ENCODE data around the gene BAMBI. TPM values are rescaled to one million over a fixed set of nuclear protein-coding genes. Genes with fewer than 3 reads are reported as not detected.
A peak's percentile ranks its signal among the peaks of the same experiment; 100 is the strongest.

The BAMBI gene
- polyA plus RNA-seq, 2 of the 4 experiments (the other 2 are of a cell fraction), result 25.6 to 40.5 TPM

GRCh38 chr10:28679581-28680357 is 2.4 kb downstream of the BAMBI start (continued):
- peak; percentile 31; the same call in 2 of the 3 replicates for TF ChIP-seq CTCF (IDR thresholded peaks at IDR 0.05)
- no peak for TF ChIP-seq RNF2 (IDR thresholded peaks at IDR 0.05; ENCODE audit: borderline replicate concordance, low read depth)
- no peak for TF ChIP-seq ZFP36 (IDR thresholded peaks at IDR 0.05; ENCODE audit: borderline replicate concordance, partially characterized antibody)

- no peak for TF ChIP-seq CBX8 (IDR thresholded peaks at IDR 0.05)
- no peak for TF ChIP-seq NR3C1 (IDR thresholded peaks at IDR 0.05)
- TF ChIP-seq EHF (CRISPR knock-in tag; IDR thresholded peaks at IDR 0.05), result no peak
- TF ChIP-seq RAD21 (conservative IDR thresholded peaks at IDR 0.05 in 1 of 2, IDR thresholded peaks at IDR 0.05 in 1 of 2), result 0 out of 5 replicates have a peak, but pooled peaks of 1 of the 2 experiments have one; percentile 5
- no peak for TF ChIP-seq MAX (IDR thresholded peaks at IDR 0.05)
- CTCF ChIA-PET, result interaction anchor here (1.1 to 4.9 kb wide), 6 partner anchors 17 to 624 kb away, joined by 3 to 27 read pairs (median 7); no protein-coding TSS in a partner anchor
- H3K27ac ChIP-seq, result peak overlapping the region; percentile 2 to 63; a peak in 4 of 6 replicates
Measured at GRCh38 chr10:28680358-28680752, 3.0 kb downstream of the BAMBI start.

GRCh38 chr10:28681291-28681763 is 4.0 kb downstream of the BAMBI start:
- no peak for DNase-seq (ENCODE audit: low read depth in 1 of 2, low spot score in 1 of 2)
- 60% methylated on average over 6 of the region's 6 CpGs for WGBS (ENCODE audit: missing lambda C conversion rate)
- TF ChIP-seq HMGXB4 (CRISPR knock-in tag; IDR thresholded peaks at IDR 0.05; ENCODE audit: borderline replicate concordance) (no peak), ESRRA (IDR thresholded peaks at IDR 0.05; ENCODE audit: borderline replicate concordance, low read length) (no peak), SREBF2 (IDR thresholded peaks at IDR 0.05) (no peak), ATOH8 (CRISPR knock-in tag; IDR thresholded peaks at IDR 0.05; ENCODE audit: low read depth) (no peak), PHF8 (IDR thresholded peaks at IDR 0.05; ENCODE audit: borderline replicate concordance, low read depth) (no peak), JUNB (IDR thresholded peaks at IDR 0.05) (no peak), RFX5 (IDR thresholded peaks at IDR 0.05) (no peak), FOSB (CRISPR knock-in tag; IDR thresholded peaks at IDR 0.05) (no peak), KDM5A (IDR thresholded peaks at IDR 0.05) (no peak), RAD21 (conservative IDR thresholded peaks at IDR 0.05 in 1 of 2, IDR thresholded peaks at IDR 0.05 in 1 of 2) (no peak), MAFK (IDR thresholded peaks at IDR 0.05; ENCODE audit: partially characterized antibody) (no peak), NFE2L2 (conservative IDR thresholded peaks at IDR 0.05; ENCODE audit: low read length) (no peak), CEBPB (IDR thresholded peaks at IDR 0.05) (no peak), SMC3 (IDR thresholded peaks at IDR 0.05) (no peak), REST (IDR thresholded peaks at IDR 0.05) (no peak), RARB (CRISPR knock-in tag; IDR thresholded peaks at IDR 0.05) (no peak), HOXA7 (CRISPR knock-in tag; IDR thresholded peaks at IDR 0.05) (no peak), CHD4 (IDR thresholded peaks at IDR 0.05; ENCODE audit: borderline replicate concordance) (no peak)

More at GRCh38 chr10:28680358-28680752, 3.0 kb downstream of the BAMBI start:
- Histone ChIP-seq H3K4me2 (peak overlapping the region; percentile 95), H3K4me3 (peak overlapping the region; percentile 99), H3K4me1 (peaks cover 40% of the 10 kb centered on the region), H3K9me3 (no peaks in the 10 kb centered on the region)
- WGBS (ENCODE audit: missing lambda C conversion rate), result 26% methylated on average over 1 of the region's 1 CpG
- POLR2A ChIA-PET, result no interaction called here
- no peak for FAIRE-seq
- ATAC-seq, result no peak
- DNase-seq (ENCODE audit: low read depth in 1 of 2, low spot score in 1 of 2), result no peak

More at GRCh38 chr10:28681291-28681763, 4.0 kb downstream of the BAMBI start:
- H3K27ac ChIP-seq, result no peak overlapping the region
- no peak for ATAC-seq
- FAIRE-seq, result peak; percentile 23
- H3K4me1 ChIP-seq, result peaks cover 45% of the 10 kb centered on the region
- H3K4me2 ChIP-seq, result peak overlapping the region; percentile 95
- ChIA-PET CTCF (interaction anchor here (1.2 to 4.9 kb wide), 6 partner anchors 9 to 623 kb away, joined by 3 to 27 read pairs (median 7); no protein-coding TSS in a partner anchor), POLR2A (interaction anchor here (0.6 to 1.2 kb wide), 2 partner anchors 205 to 258 kb away, joined by 3 to 4 read pairs; no protein-coding TSS in a partner anchor)
- no peak overlapping the region for H3K4me3 ChIP-seq
- H3K9me3 ChIP-seq, result no peaks in the 10 kb centered on the region

Measured in A549 (cell line).